Endothelial cell of umbilical vein (primary cell): ENCODE data around the gene JUND. TPM values are rescaled to one million over a fixed set of nuclear protein-coding genes. Genes with fewer than 3 reads are reported as not detected.

Source experiments
- BruUV-seq: library from RNA; stranded (reverse); fragments of 400-500 nt; replicated peaks from 2 replicates; lab custom pipeline; 2021; lab: Mats Ljungman, UMichigan
- CTCF ChIA-PET: fragments of 300-600, 350-600 bp; sonication (Branson Sonifier 250); formaldehyde crosslinking; loops from one replicate; lab custom pipeline; 2021; ENCODE audit warnings: antibody characterized with exemption, inconsistent platforms; lab: Charles Lee
- POLR2A ChIA-PET: fragments of 300-600, 350-600 bp; sonication (Branson Sonifier 250); formaldehyde crosslinking; loops from one replicate; lab custom pipeline; 2021; ENCODE audit warnings: antibody characterized with exemption, inconsistent platforms; lab: Charles Lee
- DNase-seq: peaks from one replicate; pipeline ENCODE4 v3.0.0-alpha.2; 2011; ENCODE audit warnings: low read depth, low spot score
- FAIRE-seq: peaks from 2 replicates; lab custom pipeline; 2011; peaks lifted over from hg19 to GRCh38; lab: Jason Lieb, UNC
- H2AFZ ChIP-seq: 2 replicates; pipeline ENCODE4 v1.6.0; 2012; ENCODE audit warnings: low read depth, low read length, control low read depth, inconsistent platforms
- H3K27ac ChIP-seq: 2 replicates; pipeline ENCODE4 v1.5.1; 2011; ENCODE audit warnings: low read depth, mild to moderate bottlenecking, control low read depth, low read length, moderate library complexity; ENCODE audit not compliant: insufficient read depth
- H3K27me3 ChIP-seq, 2 experiments: 2 replicates each; pipeline versions ENCODE4 v1.6.0 to v1.6.1; 2011; ENCODE audit warnings: low read length in 2 of 2, mixed read lengths in 1 of 2; ENCODE audit not compliant: control insufficient read depth in 2 of 2, insufficient read depth in 2 of 2
- H3K36me3 ChIP-seq, 2 experiments: 2 replicates in 1 of 2; 3 replicates in 1 of 2; pipeline ENCODE4 v1.5.1; 2011; ENCODE audit warnings: low read length in 2 of 2, mild to moderate bottlenecking in 1 of 2, moderate library complexity in 1 of 2; ENCODE audit not compliant: control insufficient read depth in 2 of 2, insufficient read depth in 2 of 2; ENCODE audit errors: extremely low read depth in 1 of 2
- H3K4me1 ChIP-seq: 3 replicates; pipeline ENCODE4 v1.5.1; 2011; ENCODE audit warnings: mild to moderate bottlenecking, low read length; ENCODE audit not compliant: control insufficient read depth, insufficient read depth; ENCODE audit errors: extremely low read depth
- H3K4me2 ChIP-seq: 2 replicates; pipeline ENCODE4 v1.6.1; 2011; ENCODE audit warnings: low read length, control low read depth, mixed read lengths; ENCODE audit not compliant: insufficient read depth
- H3K4me3 ChIP-seq, 3 experiments: fragments of 200-600 bp in 1 of 3; sonication (generic), shearing (Covaris generic) in 1 of 3; replicated peaks in 1 of 3; 2 replicates each; pipeline ENCODE4 v1.5.1; 2011 to 2016; ENCODE audit warnings: control low read depth in 3 of 3, low read length in 3 of 3, mild to moderate bottlenecking in 2 of 3, inconsistent platforms in 1 of 3, low read depth in 1 of 3, moderate library complexity in 1 of 3; ENCODE audit not compliant: insufficient read depth in 1 of 3
- H3K79me2 ChIP-seq: 2 replicates; pipeline ENCODE4 v1.6.0; 2012; ENCODE audit warnings: low read length, inconsistent platforms; ENCODE audit not compliant: control insufficient read depth, insufficient read depth
- H3K9ac ChIP-seq: replicated peaks from 2 replicates; pipeline ENCODE3; 2011; ENCODE audit warnings: low read length, control low read depth; ENCODE audit not compliant: insufficient read depth; ENCODE audit errors: extremely low read depth
- H3K9me1 ChIP-seq: replicated peaks from 3 replicates; pipeline ENCODE4 v1.6.0; 2011; ENCODE audit warnings: mild to moderate bottlenecking, low read length; ENCODE audit not compliant: control insufficient read depth, insufficient read depth; ENCODE audit errors: extremely low read depth
- H3K9me3 ChIP-seq: replicated peaks from 2 replicates; pipeline ENCODE4 v1.5.1; 2012; ENCODE audit warnings: low read length, inconsistent platforms; ENCODE audit not compliant: control insufficient read depth, insufficient read depth
- H4K20me1 ChIP-seq: replicated peaks from 2 replicates; pipeline ENCODE3; 2011; ENCODE audit warnings: mild to moderate bottlenecking, low read length; ENCODE audit not compliant: control insufficient read depth, insufficient read depth; ENCODE audit errors: extremely low read depth
- EZH2 ChIP-seq: IDR thresholded peaks from 2 replicates; pipeline ENCODE4 v1.6.1; 2012; ENCODE audit warnings: borderline replicate concordance, low read depth, mild to moderate bottlenecking, moderate library complexity, low read length, inconsistent platforms; ENCODE audit not compliant: severe bottlenecking
- FOS ChIP-seq: IDR thresholded peaks from 2 replicates; pipeline ENCODE4 v1.6.1; 2011; ENCODE audit warnings: mild to moderate bottlenecking, low read length, moderate library complexity, borderline replicate concordance; ENCODE audit not compliant: insufficient read depth
- GATA2 ChIP-seq: IDR thresholded peaks from 2 replicates; pipeline ENCODE4 v1.7.0; 2011; ENCODE audit warnings: low read depth, mild to moderate bottlenecking, moderate library complexity, mixed read lengths, low read length; ENCODE audit not compliant: insufficient read length, insufficient read depth
- JUN ChIP-seq: IDR thresholded peaks from 2 replicates; pipeline ENCODE4 v1.6.1; 2011; ENCODE audit warnings: borderline replicate concordance, low read depth; ENCODE audit not compliant: insufficient read length, insufficient read depth
- MYC ChIP-seq: IDR thresholded peaks from one replicate; pipeline ENCODE4 v1.6.1; 2011; ENCODE audit warnings: mild to moderate bottlenecking, low read depth, low read length
- POLR2A ChIP-seq: IDR thresholded peaks from 2 replicates; pipeline ENCODE4 v1.6.1; 2012; ENCODE audit warnings: low read depth, mild to moderate bottlenecking, control low read depth, low read length
- dilution Hi-C: fragments of 300-500 bp; cut with MboI; formaldehyde crosslinking; loops from one replicate; pipeline ENCODE4 v1.15.0; 2019; ENCODE audit warnings: low sequenced_read_pairs; ENCODE audit not compliant: extremely low pct_ligation_motif_present
- intact Hi-C: fragments of 100-400 bp; cut with micrococcal nuclease; formaldehyde crosslinking; loops from one replicate; pipeline ENCODE4 v1.10.0; 2022
- polyA plus RNA-seq, 4 experiments: library from polyadenylated mRNA; depleted of rRNA in 3 of 4; stranded (reverse) in 3 of 4; unstranded in 1 of 4; fragments of >200 nt; gene quantifications; 2 replicates each; pipeline versions ENCODE4 v1.2.1 to v1.2.3, GENCODE V29; 2011 to 2012; ENCODE audit warnings: missing spikeins in 1 of 4
- total RNA-seq: library from RNA; stranded (reverse); gene quantifications from 2 replicates; pipeline ENCODE4 v1.2.3, GENCODE V29; 2021
- TF ChIP-seq, protein P1 (sequence below), 2 donors: IDR thresholded peaks; 1 replicate in 1 of 2; 2 replicates in 1 of 2; pipeline ENCODE4 v1.5.1; 2011; ENCODE audit warnings: low read length in 2 of 2, mild to moderate bottlenecking in 2 of 2, moderate library complexity in 2 of 2, control low read depth in 1 of 2, inconsistent platforms in 1 of 2, low read depth in 1 of 2; ENCODE audit not compliant: insufficient read depth in 1 of 2; ENCODE audit errors: extremely low read depth in 1 of 2
- TF ChIP-seq, protein P2 (sequence below): IDR thresholded peaks from 2 replicates; pipeline ENCODE4 v1.6.1; 2011; ENCODE audit not compliant: insufficient read depth, insufficient read length

The JUND gene
- total and polyA plus RNA-seq, 2 donors (not counting 3 experiments of a cell fraction or from before 2014, with no cell fraction given): 91.4 to 130 TPM

DNA sequence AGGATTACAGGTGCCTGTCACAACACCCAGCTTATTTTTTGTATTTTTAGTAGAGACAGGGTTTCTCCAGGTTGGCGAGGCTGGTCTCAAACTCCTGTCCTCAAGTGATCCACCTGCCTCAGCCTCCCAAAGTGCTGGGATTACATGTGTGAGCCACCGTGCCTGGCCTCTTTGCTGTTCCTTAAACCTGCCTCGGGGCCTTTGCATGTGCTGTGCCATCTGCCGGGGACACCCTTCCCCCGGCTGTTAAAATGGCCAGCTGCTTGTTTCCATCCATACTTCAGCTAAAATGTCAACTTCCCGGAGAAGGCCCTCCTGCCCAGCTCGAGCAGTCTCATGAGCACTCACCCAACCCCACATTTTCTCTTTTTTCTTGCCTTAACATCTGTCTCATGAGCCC is 36.1 kb downstream of the JUND start:
- Histone ChIP-seq H3K4me2 (no peak overlapping the region), H3K27me3 (no peaks in the 10 kb centered on the region), H3K4me1 (no peaks in the 10 kb centered on the region), H3K27ac (no peak overlapping the region), H4K20me1 (no peaks in the 10 kb centered on the region), H3K79me2 (no peaks in the 10 kb centered on the region), H3K36me3 (no peaks in the 10 kb centered on the region), H3K9me3 (no peaks in the 10 kb centered on the region), H3K9ac (no peak overlapping the region), H3K9me1 (no peaks in the 10 kb centered on the region), H2AFZ (no peak overlapping the region), H3K4me3 (no peak overlapping the region)
- CTCF ChIA-PET: interaction anchor here (1.1 to 2.2 kb wide), 4 partner anchors 31 to 132 kb away, joined by 3 to 20 read pairs (median 6); no protein-coding TSS in a partner anchor
- FAIRE-seq (no peak), DNase-seq (no peak)
- intact Hi-C loops: no loop called here
- POLR2A ChIA-PET: no interaction called here
- BruUV-seq: no TSS peak
- TF ChIP-seq MYC (no peak), POLR2A (no peak), JUN (no peak), EZH2 (no peak), FOS (no peak), GATA2 (no peak)
- TF ChIP-seq, protein P1, sequence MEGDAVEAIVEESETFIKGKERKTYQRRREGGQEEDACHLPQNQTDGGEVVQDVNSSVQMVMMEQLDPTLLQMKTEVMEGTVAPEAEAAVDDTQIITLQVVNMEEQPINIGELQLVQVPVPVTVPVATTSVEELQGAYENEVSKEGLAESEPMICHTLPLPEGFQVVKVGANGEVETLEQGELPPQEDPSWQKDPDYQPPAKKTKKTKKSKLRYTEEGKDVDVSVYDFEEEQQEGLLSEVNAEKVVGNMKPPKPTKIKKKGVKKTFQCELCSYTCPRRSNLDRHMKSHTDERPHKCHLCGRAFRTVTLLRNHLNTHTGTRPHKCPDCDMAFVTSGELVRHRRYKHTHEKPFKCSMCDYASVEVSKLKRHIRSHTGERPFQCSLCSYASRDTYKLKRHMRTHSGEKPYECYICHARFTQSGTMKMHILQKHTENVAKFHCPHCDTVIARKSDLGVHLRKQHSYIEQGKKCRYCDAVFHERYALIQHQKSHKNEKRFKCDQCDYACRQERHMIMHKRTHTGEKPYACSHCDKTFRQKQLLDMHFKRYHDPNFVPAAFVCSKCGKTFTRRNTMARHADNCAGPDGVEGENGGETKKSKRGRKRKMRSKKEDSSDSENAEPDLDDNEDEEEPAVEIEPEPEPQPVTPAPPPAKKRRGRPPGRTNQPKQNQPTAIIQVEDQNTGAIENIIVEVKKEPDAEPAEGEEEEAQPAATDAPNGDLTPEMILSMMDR (IDR thresholded peaks at IDR 0.05; ENCODE audit: extremely low read depth in 1 of 2, insufficient read depth in 1 of 2, low read depth in 1 of 2, low read length in 2 of 2): no peak
- TF ChIP-seq, protein P2, sequence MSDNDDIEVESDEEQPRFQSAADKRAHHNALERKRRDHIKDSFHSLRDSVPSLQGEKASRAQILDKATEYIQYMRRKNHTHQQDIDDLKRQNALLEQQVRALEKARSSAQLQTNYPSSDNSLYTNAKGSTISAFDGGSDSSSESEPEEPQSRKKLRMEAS: no peak
- dilution Hi-C loops: no loop called here
